HepG2 (cell line): ENCODE results near the gene HYAL2. TPM values are rescaled to one million over a fixed set of nuclear protein-coding genes. Genes with fewer than 3 reads are reported as not detected.
A peak's percentile ranks its signal among the peaks of the same experiment; 100 is the strongest.

Experiments
- BCL3 ChIP-seq: sonication (generic); formaldehyde crosslinking; IDR thresholded peaks from 2 replicates; pipeline ENCODE4 v1.5.1; 2020; ENCODE audit warnings: mild to moderate bottlenecking, missing genetic modification reagents, moderate library complexity
- CBFB ChIP-seq: sonication (generic); formaldehyde crosslinking; IDR thresholded peaks from 2 replicates; pipeline ENCODE4 v1.4.0; 2020; ENCODE audit warnings: missing genetic modification reagents
- DBP ChIP-seq: sonication (generic); formaldehyde crosslinking; IDR thresholded peaks from 2 replicates; pipeline ENCODE4 v1.4.0; 2020; ENCODE audit warnings: missing genetic modification reagents; ENCODE audit errors: not compliant biosample characterization
- E2F5 ChIP-seq: sonication (generic); formaldehyde crosslinking; conservative IDR thresholded peaks from 2 replicates; pipeline ENCODE4 v1.4.0; 2020; ENCODE audit warnings: missing genetic modification reagents
- FOSL2 ChIP-seq: sonication (generic); formaldehyde crosslinking; IDR thresholded peaks from 2 replicates; pipeline ENCODE4 v1.4.0; 2020; ENCODE audit warnings: missing genetic modification reagents
- GTF3A ChIP-seq: sonication (generic); formaldehyde crosslinking; conservative IDR thresholded peaks from 2 replicates; pipeline ENCODE4 v1.4.0; 2020; ENCODE audit warnings: mild to moderate bottlenecking, missing genetic modification reagents
- HDAC2 ChIP-seq: sonication (generic); formaldehyde crosslinking; IDR thresholded peaks from 2 replicates; pipeline ENCODE4 v1.4.0; 2020; ENCODE audit warnings: missing genetic modification reagents
- HNRNPK ChIP-seq: fragments of 200-400 bp; formaldehyde crosslinking; IDR thresholded peaks from 2 replicates; pipeline ENCODE4 v1.6.1; 2018; ENCODE audit warnings: low read length, low read depth, moderate library complexity, mild to moderate bottlenecking; ENCODE audit not compliant: poor library complexity, severe bottlenecking
- ISX ChIP-seq: sonication (generic); formaldehyde crosslinking; conservative IDR thresholded peaks from 2 replicates; pipeline ENCODE4 v1.5.0; 2020; ENCODE audit warnings: missing genetic modification reagents
- MAZ ChIP-seq, 2 experiments: sonication (generic) in 1 of 2; formaldehyde crosslinking in 1 of 2; IDR thresholded peaks; 2 replicates each; pipeline versions ENCODE4 v1.5.0 to v1.6.1; 2012 to 2020; ENCODE audit warnings: low read depth in 2 of 2, mild to moderate bottlenecking in 2 of 2, borderline replicate concordance in 1 of 2, improper control_type of control experiment in 1 of 2, low read length in 1 of 2, missing genetic modification reagents in 1 of 2, moderate library complexity in 1 of 2
- NR2F2 ChIP-seq: IDR thresholded peaks from 2 replicates; pipeline ENCODE4 v1.6.1; 2012; ENCODE audit warnings: low read depth, inconsistent platforms, borderline replicate concordance
- PAWR ChIP-seq: sonication (generic); formaldehyde crosslinking; IDR thresholded peaks from 2 replicates; pipeline ENCODE4 v1.4.0; 2020; ENCODE audit warnings: missing genetic modification reagents, mild to moderate bottlenecking, borderline replicate concordance
- SMARCC2 ChIP-seq: fragments of 450-650 bp; IDR thresholded peaks from 2 replicates; pipeline ENCODE4 v1.6.1; 2017; ENCODE audit warnings: antibody characterized with exemption, mild to moderate bottlenecking
- TCF7L2 ChIP-seq: IDR thresholded peaks from 2 replicates; pipeline ENCODE4 v1.6.1; 2011; ENCODE audit warnings: mild to moderate bottlenecking, low read depth, low read length, moderate library complexity
- TRIM24 ChIP-seq: sonication (generic); formaldehyde crosslinking; IDR thresholded peaks from 2 replicates; pipeline ENCODE4 v1.8.0; 2022; ENCODE audit warnings: mild to moderate bottlenecking, missing genetic modification reagents
- ZKSCAN8 ChIP-seq: IDR thresholded peaks from 2 replicates; pipeline ENCODE4 v1.6.1; 2016; ENCODE audit warnings: borderline replicate concordance, missing genetic modification reagents, missing compliant biosample characterization
- ZNF12 ChIP-seq: sonication (generic); formaldehyde crosslinking; IDR thresholded peaks from 2 replicates; pipeline ENCODE4 v1.5.0; 2020; ENCODE audit warnings: missing genetic modification reagents
- ZNF230 ChIP-seq: sonication (generic); formaldehyde crosslinking; IDR thresholded peaks from 2 replicates; pipeline ENCODE4 v1.4.0; 2020; ENCODE audit warnings: mild to moderate bottlenecking, missing genetic modification reagents
- ZNF496 ChIP-seq: sonication (generic); formaldehyde crosslinking; IDR thresholded peaks from 2 replicates; pipeline ENCODE4 v1.8.1; 2023; ENCODE audit warnings: mild to moderate bottlenecking, moderate library complexity, missing genetic modification reagents; ENCODE audit not compliant: insufficient replicate concordance
- ZNF530 ChIP-seq: sonication (generic); formaldehyde crosslinking; IDR thresholded peaks from 2 replicates; pipeline ENCODE4 v1.5.0; 2020; ENCODE audit warnings: low read depth, mild to moderate bottlenecking, missing genetic modification reagents
- ZNF543 ChIP-seq: sonication (generic); formaldehyde crosslinking; IDR thresholded peaks from 2 replicates; pipeline ENCODE4 v1.4.0; 2020; ENCODE audit warnings: mild to moderate bottlenecking, missing genetic modification reagents
- ZNF550 ChIP-seq: sonication (generic); formaldehyde crosslinking; IDR thresholded peaks from 2 replicates; pipeline ENCODE4 v1.4.0; 2020; ENCODE audit warnings: mild to moderate bottlenecking, missing genetic modification reagents, borderline replicate concordance
- ZNF660 ChIP-seq: sonication (generic); formaldehyde crosslinking; IDR thresholded peaks from 2 replicates; pipeline ENCODE4 v1.5.1; 2020; ENCODE audit warnings: mild to moderate bottlenecking, low read depth, missing genetic modification reagents, borderline replicate concordance
- ZNF670 ChIP-seq: sonication (generic); formaldehyde crosslinking; IDR thresholded peaks from 2 replicates; pipeline ENCODE4 v1.8.0; 2022; ENCODE audit warnings: mild to moderate bottlenecking, missing genetic modification reagents, borderline replicate concordance
- ZNF724P ChIP-seq: sonication (generic); formaldehyde crosslinking; IDR thresholded peaks from 2 replicates; pipeline ENCODE4 v1.8.0; 2022; ENCODE audit warnings: missing genetic modification reagents, borderline replicate concordance
- ZNF761 ChIP-seq: sonication (generic); formaldehyde crosslinking; conservative IDR thresholded peaks from 2 replicates; pipeline ENCODE4 v1.4.0; 2020; ENCODE audit warnings: mild to moderate bottlenecking, missing genetic modification reagents
- ZNF777 ChIP-seq: sonication (generic); formaldehyde crosslinking; IDR thresholded peaks from 2 replicates; pipeline ENCODE4 v1.4.0; 2020; ENCODE audit warnings: missing genetic modification reagents
- polyA plus RNA-seq, 8 experiments: library from polyadenylated mRNA; depleted of rRNA in 3 of 8; stranded (reverse) in 7 of 8; unstranded in 1 of 8; fragments of >200 nt; fragmentation: Illumina TruSeq in 4 of 8; extraction: Trizol in 4 of 8; gene quantifications; 2 replicates each; pipeline versions ENCODE4 v1.2.1 to v1.2.3, GENCODE V29; 2011 to 2016; ENCODE audit warnings: low read depth in 4 of 8, missing spikeins in 1 of 8, mixed read lengths in 1 of 8; ENCODE audit not compliant: insufficient read depth in 1 of 8
- total RNA-seq, 5 experiments: library from RNA; depleted of rRNA; stranded (reverse); fragments of >200 nt; fragmentation: Illumina TruSeq; extraction: Trizol; gene quantifications; 2 replicates each; pipeline ENCODE4 v1.2.3, GENCODE V29; 2016; ENCODE audit warnings: low read depth in 1 of 5

The HYAL2 gene
- total and polyA plus RNA-seq, 2 of the 13 experiments (the other 11 are each of a cell fraction or from before 2014, with no cell fraction given) = 76.2 to 102 TPM

- TF ChIP-seq ZNF496 (CRISPR knock-in tag) = no peak
- no peak for TF ChIP-seq CBFB
- TF ChIP-seq GTF3A (CRISPR knock-in tag) = 0 out of 2 replicates have a peak, but pooled peaks have one; percentile 73
- TF ChIP-seq MAZ (IDR thresholded peaks at IDR 0.05; ENCODE audit: borderline replicate concordance, low read depth, low read length) = peak; percentile 65; the same call in 1 of the 2 replicates
- TF ChIP-seq MAZ (CRISPR knock-in tag; IDR thresholded peaks at IDR 0.05; ENCODE audit: low read depth) = peak; percentile 70; the same call in 1 of the 2 replicates
- TF ChIP-seq HNRNPK = no peak
- TF ChIP-seq ZNF543 = no peak
- no peak for TF ChIP-seq DBP (CRISPR knock-in tag)
- no peak for TF ChIP-seq E2F5
- no peak for TF ChIP-seq TRIM24 (CRISPR knock-in tag)
- no peak for TF ChIP-seq ZNF660 (CRISPR knock-in tag)
- no peak for TF ChIP-seq ISX (CRISPR knock-in tag)
- no peak for TF ChIP-seq NR2F2
- TF ChIP-seq HDAC2 = peak; percentile 48; the same call in 1 of the 2 replicates
- 0 out of 2 replicates have a peak, but pooled peaks have one; percentile 61 for TF ChIP-seq ZNF230 (CRISPR knock-in tag)
- no peak for TF ChIP-seq SMARCC2
- no peak for TF ChIP-seq ZNF12 (CRISPR knock-in tag)
- no peak for TF ChIP-seq PAWR
- no peak for TF ChIP-seq ZNF761 (CRISPR knock-in tag)
- TF ChIP-seq BCL3 (CRISPR knock-in tag) = no peak
- peak; percentile 35; the same call in 1 of the 2 replicates for TF ChIP-seq ZKSCAN8 (CRISPR knock-in tag)
- no peak for TF ChIP-seq ZNF550 (CRISPR knock-in tag)
- TF ChIP-seq ZNF670 (CRISPR knock-in tag) = no peak
- no peak for TF ChIP-seq TCF7L2
- TF ChIP-seq ZNF777 (CRISPR knock-in tag) = no peak
- no peak for TF ChIP-seq FOSL2 (CRISPR knock-in tag)
- TF ChIP-seq ZNF724P (CRISPR knock-in tag) = no peak
- no peak for TF ChIP-seq ZNF530
These were observed 2.0 kb upstream of the HYAL2 start (continued) for GRCh38 chr3:50324351-50325112.
